ENCODE data around the gene RXFP4. TPM values are rescaled to one million over a fixed set of nuclear protein-coding genes. Genes with fewer than 3 reads are reported as not detected.

The RXFP4 gene
- total and polyA plus RNA-seq, 2 of the 13 experiments (the other 11 are each of a cell fraction or from before 2014, with no cell fraction given) = 0.38 to 1.4 TPM

DNA sequence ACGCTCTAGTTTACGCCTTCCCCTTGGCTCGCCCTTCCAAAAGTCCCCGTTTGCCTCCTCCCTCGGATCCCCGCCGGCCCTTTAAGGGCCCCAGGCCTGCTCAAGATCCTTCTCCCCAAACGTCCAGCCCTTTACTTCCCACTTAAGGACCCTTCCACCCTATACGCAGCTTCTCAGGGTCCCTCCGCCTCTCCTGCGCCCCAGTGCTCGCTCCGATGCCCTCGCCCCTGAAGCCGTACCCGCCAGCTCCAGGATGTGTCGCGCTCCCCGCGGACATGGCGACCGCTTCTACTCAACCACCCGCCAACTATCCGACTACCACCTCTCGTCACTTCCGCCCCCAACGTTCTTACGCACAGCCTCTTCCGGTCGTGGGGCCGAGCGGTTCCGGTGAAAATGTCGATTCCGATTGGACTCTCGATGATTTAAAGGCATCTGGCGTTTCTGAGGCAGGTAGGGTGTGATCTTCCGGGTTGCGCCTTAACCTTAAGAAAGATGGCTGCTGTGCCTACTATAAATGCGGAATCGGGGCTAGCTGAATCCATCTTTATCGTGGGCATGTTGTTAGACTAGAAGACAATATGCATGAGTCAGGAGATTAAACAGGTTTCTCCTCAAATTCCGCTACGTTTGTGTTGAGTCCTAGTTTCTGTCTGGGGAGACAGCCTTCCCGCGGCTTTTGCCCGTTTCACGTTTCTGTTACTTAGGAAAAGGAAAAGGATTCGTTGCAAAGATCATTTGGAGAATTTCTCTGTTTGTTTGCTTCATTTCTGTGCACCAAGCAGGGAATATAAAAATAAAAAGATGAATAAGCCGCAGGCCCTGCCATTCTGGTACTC lies 7.1 kb upstream of the RXFP4 start, which contains the start of gene KHDC4 (continued):
- TF ChIP-seq ZEB1 (IDR thresholded peaks at IDR 0.05; ENCODE audit: insufficient replicate concordance, low read depth) = no peak
- TF ChIP-seq ZBTB3 (CRISPR knock-in tag; IDR thresholded peaks at IDR 0.05; ENCODE audit: borderline replicate concordance, low read depth) = no peak
- TF ChIP-seq, protein P1, sequence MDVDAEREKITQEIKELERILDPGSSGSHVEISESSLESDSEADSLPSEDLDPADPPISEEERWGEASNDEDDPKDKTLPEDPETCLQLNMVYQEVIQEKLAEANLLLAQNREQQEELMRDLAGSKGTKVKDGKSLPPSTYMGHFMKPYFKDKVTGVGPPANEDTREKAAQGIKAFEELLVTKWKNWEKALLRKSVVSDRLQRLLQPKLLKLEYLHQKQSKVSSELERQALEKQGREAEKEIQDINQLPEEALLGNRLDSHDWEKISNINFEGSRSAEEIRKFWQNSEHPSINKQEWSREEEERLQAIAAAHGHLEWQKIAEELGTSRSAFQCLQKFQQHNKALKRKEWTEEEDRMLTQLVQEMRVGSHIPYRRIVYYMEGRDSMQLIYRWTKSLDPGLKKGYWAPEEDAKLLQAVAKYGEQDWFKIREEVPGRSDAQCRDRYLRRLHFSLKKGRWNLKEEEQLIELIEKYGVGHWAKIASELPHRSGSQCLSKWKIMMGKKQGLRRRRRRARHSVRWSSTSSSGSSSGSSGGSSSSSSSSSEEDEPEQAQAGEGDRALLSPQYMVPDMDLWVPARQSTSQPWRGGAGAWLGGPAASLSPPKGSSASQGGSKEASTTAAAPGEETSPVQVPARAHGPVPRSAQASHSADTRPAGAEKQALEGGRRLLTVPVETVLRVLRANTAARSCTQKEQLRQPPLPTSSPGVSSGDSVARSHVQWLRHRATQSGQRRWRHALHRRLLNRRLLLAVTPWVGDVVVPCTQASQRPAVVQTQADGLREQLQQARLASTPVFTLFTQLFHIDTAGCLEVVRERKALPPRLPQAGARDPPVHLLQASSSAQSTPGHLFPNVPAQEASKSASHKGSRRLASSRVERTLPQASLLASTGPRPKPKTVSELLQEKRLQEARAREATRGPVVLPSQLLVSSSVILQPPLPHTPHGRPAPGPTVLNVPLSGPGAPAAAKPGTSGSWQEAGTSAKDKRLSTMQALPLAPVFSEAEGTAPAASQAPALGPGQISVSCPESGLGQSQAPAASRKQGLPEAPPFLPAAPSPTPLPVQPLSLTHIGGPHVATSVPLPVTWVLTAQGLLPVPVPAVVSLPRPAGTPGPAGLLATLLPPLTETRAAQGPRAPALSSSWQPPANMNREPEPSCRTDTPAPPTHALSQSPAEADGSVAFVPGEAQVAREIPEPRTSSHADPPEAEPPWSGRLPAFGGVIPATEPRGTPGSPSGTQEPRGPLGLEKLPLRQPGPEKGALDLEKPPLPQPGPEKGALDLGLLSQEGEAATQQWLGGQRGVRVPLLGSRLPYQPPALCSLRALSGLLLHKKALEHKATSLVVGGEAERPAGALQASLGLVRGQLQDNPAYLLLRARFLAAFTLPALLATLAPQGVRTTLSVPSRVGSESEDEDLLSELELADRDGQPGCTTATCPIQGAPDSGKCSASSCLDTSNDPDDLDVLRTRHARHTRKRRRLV (CRISPR knock-in tag; IDR thresholded peaks at IDR 0.05) = no peak; the same call in 1 of the 2 replicates
- TF ChIP-seq, protein P2, sequence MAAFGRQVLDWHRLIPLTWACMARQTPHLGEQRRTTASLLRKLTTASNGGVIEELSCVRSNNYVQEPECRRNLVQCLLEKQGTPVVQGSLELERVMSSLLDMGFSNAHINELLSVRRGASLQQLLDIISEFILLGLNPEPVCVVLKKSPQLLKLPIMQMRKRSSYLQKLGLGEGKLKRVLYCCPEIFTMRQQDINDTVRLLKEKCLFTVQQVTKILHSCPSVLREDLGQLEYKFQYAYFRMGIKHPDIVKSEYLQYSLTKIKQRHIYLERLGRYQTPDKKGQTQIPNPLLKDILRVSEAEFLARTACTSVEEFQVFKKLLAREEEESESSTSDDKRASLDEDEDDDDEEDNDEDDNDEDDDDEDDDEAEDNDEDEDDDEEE (CRISPR knock-in tag; IDR thresholded peaks at IDR 0.05) = no peak
- TF ChIP-seq FOXM1 (CRISPR knock-in tag; IDR thresholded peaks at IDR 0.05) = no peak
- no peak for TF ChIP-seq NFIB (CRISPR knock-in tag; IDR thresholded peaks at IDR 0.05; ENCODE audit: borderline replicate concordance)
- TF ChIP-seq ZNF570 (CRISPR knock-in tag; IDR thresholded peaks at IDR 0.05; ENCODE audit: borderline replicate concordance) = no peak
- TF ChIP-seq, protein P3, sequence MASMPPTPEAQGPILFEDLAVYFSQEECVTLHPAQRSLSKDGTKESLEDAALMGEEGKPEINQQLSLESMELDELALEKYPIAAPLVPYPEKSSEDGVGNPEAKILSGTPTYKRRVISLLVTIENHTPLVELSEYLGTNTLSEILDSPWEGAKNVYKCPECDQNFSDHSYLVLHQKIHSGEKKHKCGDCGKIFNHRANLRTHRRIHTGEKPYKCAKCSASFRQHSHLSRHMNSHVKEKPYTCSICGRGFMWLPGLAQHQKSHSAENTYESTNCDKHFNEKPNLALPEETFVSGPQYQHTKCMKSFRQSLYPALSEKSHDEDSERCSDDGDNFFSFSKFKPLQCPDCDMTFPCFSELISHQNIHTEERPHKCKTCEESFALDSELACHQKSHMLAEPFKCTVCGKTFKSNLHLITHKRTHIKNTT (CRISPR knock-in tag; IDR thresholded peaks at IDR 0.05) = no peak
- TF ChIP-seq, protein P4, sequence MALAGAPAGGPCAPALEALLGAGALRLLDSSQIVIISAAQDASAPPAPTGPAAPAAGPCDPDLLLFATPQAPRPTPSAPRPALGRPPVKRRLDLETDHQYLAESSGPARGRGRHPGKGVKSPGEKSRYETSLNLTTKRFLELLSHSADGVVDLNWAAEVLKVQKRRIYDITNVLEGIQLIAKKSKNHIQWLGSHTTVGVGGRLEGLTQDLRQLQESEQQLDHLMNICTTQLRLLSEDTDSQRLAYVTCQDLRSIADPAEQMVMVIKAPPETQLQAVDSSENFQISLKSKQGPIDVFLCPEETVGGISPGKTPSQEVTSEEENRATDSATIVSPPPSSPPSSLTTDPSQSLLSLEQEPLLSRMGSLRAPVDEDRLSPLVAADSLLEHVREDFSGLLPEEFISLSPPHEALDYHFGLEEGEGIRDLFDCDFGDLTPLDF (CRISPR knock-in tag; IDR thresholded peaks at IDR 0.05) = peak; percentile 89
- TF ChIP-seq, protein P5, sequence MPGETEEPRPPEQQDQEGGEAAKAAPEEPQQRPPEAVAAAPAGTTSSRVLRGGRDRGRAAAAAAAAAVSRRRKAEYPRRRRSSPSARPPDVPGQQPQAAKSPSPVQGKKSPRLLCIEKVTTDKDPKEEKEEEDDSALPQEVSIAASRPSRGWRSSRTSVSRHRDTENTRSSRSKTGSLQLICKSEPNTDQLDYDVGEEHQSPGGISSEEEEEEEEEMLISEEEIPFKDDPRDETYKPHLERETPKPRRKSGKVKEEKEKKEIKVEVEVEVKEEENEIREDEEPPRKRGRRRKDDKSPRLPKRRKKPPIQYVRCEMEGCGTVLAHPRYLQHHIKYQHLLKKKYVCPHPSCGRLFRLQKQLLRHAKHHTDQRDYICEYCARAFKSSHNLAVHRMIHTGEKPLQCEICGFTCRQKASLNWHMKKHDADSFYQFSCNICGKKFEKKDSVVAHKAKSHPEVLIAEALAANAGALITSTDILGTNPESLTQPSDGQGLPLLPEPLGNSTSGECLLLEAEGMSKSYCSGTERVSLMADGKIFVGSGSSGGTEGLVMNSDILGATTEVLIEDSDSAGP (CRISPR knock-in tag; IDR thresholded peaks at IDR 0.05; ENCODE audit: borderline replicate concordance) = peak; percentile 97; the same call in 1 of the 2 replicates
- TF ChIP-seq BRCA1 (CRISPR knock-in tag; IDR thresholded peaks at IDR 0.05) = 0 out of 2 replicates have a peak, but pooled peaks have one; percentile 80
- TF ChIP-seq, protein P6, sequence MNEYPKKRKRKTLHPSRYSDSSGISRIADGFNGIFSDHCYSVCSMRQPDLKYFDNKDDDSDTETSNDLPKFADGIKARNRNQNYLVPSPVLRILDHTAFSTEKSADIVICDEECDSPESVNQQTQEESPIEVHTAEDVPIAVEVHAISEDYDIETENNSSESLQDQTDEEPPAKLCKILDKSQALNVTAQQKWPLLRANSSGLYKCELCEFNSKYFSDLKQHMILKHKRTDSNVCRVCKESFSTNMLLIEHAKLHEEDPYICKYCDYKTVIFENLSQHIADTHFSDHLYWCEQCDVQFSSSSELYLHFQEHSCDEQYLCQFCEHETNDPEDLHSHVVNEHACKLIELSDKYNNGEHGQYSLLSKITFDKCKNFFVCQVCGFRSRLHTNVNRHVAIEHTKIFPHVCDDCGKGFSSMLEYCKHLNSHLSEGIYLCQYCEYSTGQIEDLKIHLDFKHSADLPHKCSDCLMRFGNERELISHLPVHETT (CRISPR knock-in tag; conservative IDR thresholded peaks at IDR 0.05) = no peak
- TF ChIP-seq CBX1 (IDR thresholded peaks at IDR 0.05; ENCODE audit: low read depth) = no peak
- peak; percentile 95 for TF ChIP-seq HNRNPH1 (optimal IDR thresholded peaks at IDR 0.05; ENCODE audit: low read depth, low read length)
- TF ChIP-seq ZNF550 (CRISPR knock-in tag; IDR thresholded peaks at IDR 0.05; ENCODE audit: borderline replicate concordance) = no peak
- no peak for TF ChIP-seq REXO4 (CRISPR knock-in tag; IDR thresholded peaks at IDR 0.05; ENCODE audit: borderline replicate concordance)

Data from HepG2 (cell line).